GM12872 (cell line): ENCODE data around the gene CELA2A.

Source experiments
- TF ChIP-seq, protein P1 (sequence below): IDR thresholded peaks from 3 replicates; pipeline ENCODE4 v1.5.1; 2011; ENCODE audit warnings: low read depth, mild to moderate bottlenecking, low read length, moderate library complexity; ENCODE audit not compliant: insufficient read depth

Gene CELA2A

DNA sequence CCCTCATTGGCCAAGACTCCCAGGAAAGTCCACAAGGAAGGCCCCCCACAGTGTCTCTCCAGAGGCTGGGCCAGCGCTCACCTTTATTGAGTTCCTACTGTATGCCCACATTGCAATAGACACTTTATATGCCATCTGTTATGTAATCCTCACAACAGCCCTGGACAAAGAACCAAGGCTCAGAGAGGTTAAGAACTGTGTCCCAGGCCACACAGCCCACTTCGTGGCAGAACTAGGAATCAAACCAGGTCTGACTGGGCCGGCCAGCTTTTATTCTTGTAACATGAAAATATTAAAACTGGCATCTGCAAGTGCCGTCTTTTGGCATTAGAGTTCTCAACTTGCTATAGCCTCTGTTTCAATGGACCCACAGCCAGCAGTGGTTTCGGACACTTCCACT is 13.8 kb upstream of the CELA2A start:
- TF ChIP-seq, protein P1, sequence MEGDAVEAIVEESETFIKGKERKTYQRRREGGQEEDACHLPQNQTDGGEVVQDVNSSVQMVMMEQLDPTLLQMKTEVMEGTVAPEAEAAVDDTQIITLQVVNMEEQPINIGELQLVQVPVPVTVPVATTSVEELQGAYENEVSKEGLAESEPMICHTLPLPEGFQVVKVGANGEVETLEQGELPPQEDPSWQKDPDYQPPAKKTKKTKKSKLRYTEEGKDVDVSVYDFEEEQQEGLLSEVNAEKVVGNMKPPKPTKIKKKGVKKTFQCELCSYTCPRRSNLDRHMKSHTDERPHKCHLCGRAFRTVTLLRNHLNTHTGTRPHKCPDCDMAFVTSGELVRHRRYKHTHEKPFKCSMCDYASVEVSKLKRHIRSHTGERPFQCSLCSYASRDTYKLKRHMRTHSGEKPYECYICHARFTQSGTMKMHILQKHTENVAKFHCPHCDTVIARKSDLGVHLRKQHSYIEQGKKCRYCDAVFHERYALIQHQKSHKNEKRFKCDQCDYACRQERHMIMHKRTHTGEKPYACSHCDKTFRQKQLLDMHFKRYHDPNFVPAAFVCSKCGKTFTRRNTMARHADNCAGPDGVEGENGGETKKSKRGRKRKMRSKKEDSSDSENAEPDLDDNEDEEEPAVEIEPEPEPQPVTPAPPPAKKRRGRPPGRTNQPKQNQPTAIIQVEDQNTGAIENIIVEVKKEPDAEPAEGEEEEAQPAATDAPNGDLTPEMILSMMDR, result no peak

DNA sequence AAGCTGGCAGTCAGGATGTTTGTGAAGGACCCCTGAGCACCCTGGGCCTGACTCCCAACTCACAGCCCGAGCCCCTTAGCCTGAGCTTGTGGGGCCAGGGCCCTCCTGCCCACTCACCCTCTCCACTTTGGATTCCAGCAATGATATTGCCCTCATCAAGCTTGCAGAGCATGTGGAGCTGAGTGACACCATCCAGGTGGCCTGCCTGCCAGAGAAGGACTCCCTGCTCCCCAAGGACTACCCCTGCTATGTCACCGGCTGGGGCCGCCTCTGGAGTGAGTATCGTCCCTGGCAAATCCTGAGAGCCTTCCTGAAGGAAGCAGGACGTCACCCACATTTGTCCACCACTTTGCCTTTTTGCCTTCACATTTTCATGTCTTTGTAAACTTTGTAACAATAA is 13.3 kb upstream of the CELA2A start:
- TF ChIP-seq, protein P1, result no peak

DNA sequence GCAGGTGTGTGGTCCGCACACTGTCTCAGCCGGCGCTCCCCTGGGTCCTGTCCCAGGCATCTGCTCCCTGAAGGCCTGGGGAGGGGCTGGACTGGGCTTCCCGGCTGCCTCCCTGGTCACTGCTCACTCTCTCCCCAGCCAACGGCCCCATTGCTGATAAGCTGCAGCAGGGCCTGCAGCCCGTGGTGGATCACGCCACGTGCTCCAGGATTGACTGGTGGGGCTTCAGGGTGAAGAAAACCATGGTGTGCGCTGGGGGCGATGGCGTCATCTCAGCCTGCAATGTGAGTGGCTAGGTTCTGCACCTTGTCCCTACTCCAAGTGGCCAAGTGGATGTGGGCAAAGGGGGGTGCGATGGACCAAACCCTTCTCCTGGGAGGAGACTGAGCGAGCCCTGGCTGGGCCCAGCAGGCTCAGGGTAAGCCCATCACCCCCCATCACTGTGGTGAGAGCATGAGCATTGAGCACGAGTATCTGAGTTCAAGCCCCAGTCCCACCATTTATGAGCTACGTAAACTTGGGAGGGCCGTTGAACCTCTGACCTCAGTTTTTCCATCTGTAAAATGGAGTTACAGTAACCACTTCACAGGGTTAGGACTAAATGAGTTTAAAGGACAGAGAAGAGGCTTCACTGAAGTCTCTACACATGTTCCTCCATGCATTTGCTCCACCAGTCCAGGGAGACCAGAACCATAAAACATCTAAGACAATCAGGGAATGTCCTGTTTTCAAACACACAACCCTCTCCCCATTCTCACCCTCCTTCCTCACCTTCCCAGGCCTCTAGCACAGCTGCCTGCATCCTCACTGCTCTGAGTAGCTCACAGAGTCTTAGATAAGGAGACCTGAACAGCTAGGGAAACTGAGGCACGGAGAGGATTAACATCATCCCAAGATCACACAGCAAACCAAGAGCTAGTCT is 11.8 kb upstream of the CELA2A start:
- TF ChIP-seq, protein P1, result no peak

DNA sequence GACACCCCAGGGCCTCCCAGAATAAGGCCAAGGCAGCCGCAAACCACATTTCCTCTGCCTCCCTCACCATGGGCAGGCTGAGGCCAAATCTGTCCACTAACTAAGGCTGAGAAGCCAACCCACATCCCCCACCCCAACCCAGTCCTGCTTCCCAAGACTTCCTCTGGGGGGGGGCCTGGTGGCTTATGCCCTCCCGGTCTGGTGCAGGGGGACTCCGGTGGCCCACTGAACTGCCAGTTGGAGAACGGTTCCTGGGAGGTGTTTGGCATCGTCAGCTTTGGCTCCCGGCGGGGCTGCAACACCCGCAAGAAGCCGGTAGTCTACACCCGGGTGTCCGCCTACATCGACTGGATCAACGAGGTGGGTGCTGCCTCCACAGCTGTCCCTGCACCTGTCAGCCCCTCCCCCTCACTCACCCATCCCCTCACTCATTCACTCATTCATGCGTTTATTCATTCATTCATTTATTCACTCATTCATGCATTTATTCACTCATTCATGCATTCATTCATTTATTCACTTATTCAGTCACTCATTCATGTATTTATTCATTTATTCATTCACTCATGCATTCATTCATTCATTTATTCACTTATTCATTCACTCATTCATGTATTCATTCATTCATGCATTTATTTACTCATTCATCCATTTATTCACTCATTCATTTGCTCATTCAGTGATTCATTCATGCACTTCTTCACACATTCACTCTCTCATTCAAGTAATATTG is 11.0 kb upstream of the CELA2A start:
- TF ChIP-seq, protein P1, result no peak

DNA sequence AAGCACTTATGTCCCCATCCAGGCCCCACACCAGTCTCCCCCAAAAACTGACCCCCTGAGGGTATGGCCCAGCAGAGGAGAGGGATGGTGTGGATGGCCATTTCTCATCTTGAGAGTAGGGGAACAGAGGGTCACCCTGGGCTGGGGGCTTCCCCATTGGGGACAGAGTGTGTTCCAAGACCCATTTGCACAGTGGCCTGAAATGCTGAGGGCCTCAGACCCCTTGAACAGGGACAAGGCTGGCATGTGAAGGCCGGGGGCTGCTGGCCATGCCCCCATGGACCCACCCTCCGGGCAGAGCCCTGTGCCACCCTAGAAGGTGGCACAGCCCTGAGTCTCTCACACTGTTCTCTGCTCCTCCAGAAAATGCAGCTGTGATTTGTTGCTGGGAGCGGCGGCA is 10.3 kb upstream of the CELA2A start:
- TF ChIP-seq, protein P1, result no peak

DNA sequence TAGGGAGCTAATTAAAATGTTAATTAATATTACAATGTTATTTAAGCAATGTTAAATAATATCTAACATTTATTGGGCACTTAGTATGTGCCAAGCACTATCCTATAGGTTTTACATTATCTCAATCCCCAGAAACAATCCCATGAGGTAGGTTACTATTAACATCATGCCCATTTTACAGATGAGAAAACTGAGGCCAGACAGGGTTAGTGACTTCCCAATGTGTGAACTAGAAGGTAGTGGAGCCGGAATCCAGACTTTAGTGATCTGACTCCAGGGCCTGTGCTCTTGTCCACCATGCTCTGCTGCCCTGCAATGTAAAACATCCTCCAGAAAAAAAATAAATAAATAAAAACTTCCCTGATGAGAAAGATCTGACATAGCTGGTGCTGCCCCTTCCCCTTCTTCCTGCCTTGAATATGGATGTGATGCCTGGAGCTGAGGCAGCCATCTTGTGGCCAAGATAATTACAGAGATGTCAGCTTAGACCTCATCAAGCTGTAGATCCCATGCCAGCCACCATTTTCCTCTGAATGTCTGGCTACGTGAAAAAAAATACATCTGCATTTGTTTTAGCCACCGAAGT is 7.6 kb upstream of the CELA2A start:
- TF ChIP-seq, protein P1, result no peak

DNA sequence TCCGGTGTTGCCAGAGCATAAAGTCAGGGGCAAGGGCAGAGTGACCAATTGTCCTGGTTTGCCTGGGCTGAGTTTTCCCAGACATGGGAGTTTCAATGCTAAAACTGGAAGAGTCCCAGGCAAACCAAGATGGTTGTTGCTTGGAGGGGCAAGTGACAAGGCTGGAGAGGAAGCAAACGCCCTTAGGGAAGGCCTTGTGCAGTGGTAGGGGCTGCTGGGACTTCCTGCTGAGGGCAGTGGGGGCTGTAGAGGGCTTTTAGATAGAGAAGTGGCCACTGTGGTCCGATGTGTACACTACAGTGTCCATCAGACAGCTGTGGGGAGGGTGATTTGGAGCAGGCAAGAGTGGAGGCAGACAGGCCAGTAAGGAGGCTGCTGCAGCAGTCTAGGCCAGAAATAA is 7.0 kb upstream of the CELA2A start:
- TF ChIP-seq, protein P1, result no peak
